ENCODE measurements around the gene NPY2R. TPM values are rescaled to one million over a fixed set of nuclear protein-coding genes. Genes with fewer than 3 reads are reported as not detected.
A peak's percentile ranks its signal among the peaks of the same experiment; 100 is the strongest.

NPY2R gene
- polyA plus RNA-seq, 1 donor (not counting 4 experiments of a cell fraction or from before 2014, with no cell fraction given) = not detected

- DNase-seq (ENCODE audit: low read depth, low spot score) = no peak
- Histone ChIP-seq H3K9ac (ENCODE audit: control insufficient read depth, extremely low read depth, insufficient read depth, low read length) (no peak overlapping the region), H3K27me3 (ENCODE audit: control insufficient read depth, extremely low read depth, insufficient read depth, low read length) (no peaks in the 10 kb centered on the region), H2AFZ (ENCODE audit: control insufficient read depth, low read length) (no peak overlapping the region), H3K79me2 (ENCODE audit: control insufficient read depth, insufficient read depth, low read length) (no peaks in the 10 kb centered on the region), H3K4me2 (ENCODE audit: control insufficient read depth, extremely low read depth, insufficient read depth, low read depth, low read length) (no peak overlapping the region), H3K9me3 (ENCODE audit: control insufficient read depth, low read depth, low read length) (no peaks in the 10 kb centered on the region), H3K36me3 (ENCODE audit: control insufficient read depth in 2 of 2, extremely low read depth in 1 of 2, insufficient read depth in 2 of 2, low read length in 2 of 2) (no peaks in the 10 kb centered on the region), H3K9me1 (ENCODE audit: control insufficient read depth, extremely low read depth, insufficient read depth, low read length) (no peaks in the 10 kb centered on the region), H4K20me1 (ENCODE audit: control insufficient read depth, extremely low read depth, insufficient read depth, low read length) (no peaks in the 10 kb centered on the region), H3K27ac (ENCODE audit: control insufficient read depth, insufficient read depth, low read length) (no peak overlapping the region), H3K4me3 (ENCODE audit: control insufficient read depth in 2 of 3, extremely low read depth in 1 of 3, insufficient read depth in 2 of 3, low read depth in 1 of 3, low read length in 3 of 3) (no peak overlapping the region), H3K4me1 (ENCODE audit: control insufficient read depth, extremely low read depth, insufficient read depth, low read length) (no peaks in the 10 kb centered on the region)
- no peak for TF ChIP-seq CTCF (optimal IDR thresholded peaks at IDR 0.05 in 1 of 3, IDR thresholded peaks at IDR 0.05 in 1 of 3, conservative IDR thresholded peaks at IDR 0.05 in 1 of 3; ENCODE audit: extremely low read depth in 1 of 3, insufficient read depth in 2 of 3, low read length in 3 of 3)
- FAIRE-seq = no peak
- dilution Hi-C loops (cut with MboI; ENCODE audit: extremely low pct_ligation_motif_present, low sequenced_read_pairs) = no loop called here
Measured at GRCh38 chr4:155197757-155198156, 10.7 kb upstream of the NPY2R start.

- no peaks in the 10 kb centered on the region for H3K9me3 ChIP-seq (ENCODE audit: control insufficient read depth, low read depth, low read length)
- dilution Hi-C loops (cut with MboI; ENCODE audit: extremely low pct_ligation_motif_present, low sequenced_read_pairs) = no loop called here
- no peak overlapping the region for H3K4me2 ChIP-seq (ENCODE audit: control insufficient read depth, extremely low read depth, insufficient read depth, low read depth, low read length)
- H4K20me1 ChIP-seq (ENCODE audit: control insufficient read depth, extremely low read depth, insufficient read depth, low read length) = no peaks in the 10 kb centered on the region
- no peak overlapping the region for H3K27ac ChIP-seq (ENCODE audit: control insufficient read depth, insufficient read depth, low read length)
- H3K4me1 ChIP-seq (ENCODE audit: control insufficient read depth, extremely low read depth, insufficient read depth, low read length) = no peaks in the 10 kb centered on the region
- no peak overlapping the region for H3K4me3 ChIP-seq (ENCODE audit: control insufficient read depth in 2 of 3, extremely low read depth in 1 of 3, insufficient read depth in 2 of 3, low read depth in 1 of 3, low read length in 3 of 3)
- TF ChIP-seq EZH2 (IDR thresholded peaks at IDR 0.05; ENCODE audit: low read length) (peak; percentile 62), CTCF (optimal IDR thresholded peaks at IDR 0.05 in 1 of 3, IDR thresholded peaks at IDR 0.05 in 1 of 3, conservative IDR thresholded peaks at IDR 0.05 in 1 of 3; ENCODE audit: extremely low read depth in 1 of 3, insufficient read depth in 2 of 3, low read length in 3 of 3) (no peak)
- H3K9ac ChIP-seq (ENCODE audit: control insufficient read depth, extremely low read depth, insufficient read depth, low read length) = no peak overlapping the region
- no peaks in the 10 kb centered on the region for H3K79me2 ChIP-seq (ENCODE audit: control insufficient read depth, insufficient read depth, low read length)
- H3K36me3 ChIP-seq (ENCODE audit: control insufficient read depth in 2 of 2, extremely low read depth in 1 of 2, insufficient read depth in 2 of 2, low read length in 2 of 2) = no peaks in the 10 kb centered on the region
- DNase-seq (ENCODE audit: low read depth, low spot score) (no peak), FAIRE-seq (no peak)
- peaks cover 25% of the 10 kb centered on the region for H3K27me3 ChIP-seq (ENCODE audit: control insufficient read depth, extremely low read depth, insufficient read depth, low read length)
- no peaks in the 10 kb centered on the region for H3K9me1 ChIP-seq (ENCODE audit: control insufficient read depth, extremely low read depth, insufficient read depth, low read length)
- H2AFZ ChIP-seq (ENCODE audit: control insufficient read depth, low read length) = no peak overlapping the region
Measured at GRCh38 chr4:155207534-155208257, 740 bp upstream of the NPY2R start.
